Lung (tissue), 12 donors: ENCODE results near the gene PHEX. TPM values are rescaled to one million over a fixed set of nuclear protein-coding genes. Genes with fewer than 3 reads are reported as not detected.

ENCODE experiments used
- ATAC-seq: fragments of 200-7000 bp; cut with Tn5 transposase; one replicate; pipeline ENCODE4 v1.9.1; 2020; ENCODE audit warnings: moderate number of reproducible peaks; ENCODE audit not compliant: insufficient read depth, low FRiP score
- DNase-seq, 3 donors: peaks; one replicate each; pipeline ENCODE4 v3.0.0-alpha.2; 2013 to 2017
- H3K27ac ChIP-seq, 2 donors: one replicate each; pipeline ENCODE4 v1.5.1; 2013; ENCODE audit warnings: mild to moderate bottlenecking in 2 of 2, moderate library complexity in 2 of 2, control low read depth in 1 of 2, inconsistent platforms in 1 of 2, low read depth in 1 of 2, low read length in 1 of 2
- H3K27me3 ChIP-seq, 3 donors: one replicate each; pipeline ENCODE4 v1.5.1; 2013; ENCODE audit warnings: low read length in 2 of 3; ENCODE audit not compliant: control insufficient read depth in 3 of 3, insufficient read depth in 3 of 3
- H3K36me3 ChIP-seq, 4 donors: one replicate each; pipeline ENCODE4 v1.5.1; 2013; ENCODE audit warnings: low read length in 4 of 4, mild to moderate bottlenecking in 1 of 4, moderate library complexity in 1 of 4; ENCODE audit not compliant: control insufficient read depth in 4 of 4, insufficient read depth in 4 of 4
- H3K4me1 ChIP-seq, 5 donors: one replicate each; pipeline ENCODE4 v1.5.1; 2013; ENCODE audit warnings: low read length in 5 of 5, mild to moderate bottlenecking in 2 of 5, moderate library complexity in 1 of 5; ENCODE audit not compliant: control insufficient read depth in 5 of 5, insufficient read depth in 5 of 5
- H3K4me3 ChIP-seq: one replicate; pipeline ENCODE4 v1.5.1; 2013; ENCODE audit warnings: mild to moderate bottlenecking, control low read depth, moderate library complexity
- H3K9ac ChIP-seq, 2 donors: one replicate each; pipeline ENCODE4 v1.5.1; 2013; ENCODE audit warnings: low read length in 2 of 2, control low read depth in 1 of 2; ENCODE audit not compliant: insufficient read depth in 1 of 2
- H3K9me3 ChIP-seq, 4 donors: one replicate each; pipeline ENCODE4 v1.5.1; 2013; ENCODE audit warnings: low read length in 3 of 4, mild to moderate bottlenecking in 1 of 4, moderate library complexity in 1 of 4; ENCODE audit not compliant: control insufficient read depth in 4 of 4, insufficient read depth in 3 of 4
- CTCF ChIP-seq: IDR thresholded peaks from 2 replicates; pipeline ENCODE4 v1.5.1; 2012; ENCODE audit warnings: mild to moderate bottlenecking; ENCODE audit errors: control extremely low read depth, extremely low read depth
- WGBS, 2 donors: extraction: QIAGEN DNeasy Blood & Tissue Kit; methylation state at CpG; one replicate each; pipeline ENCODE4 v1.1.7; 2013; 5-methylcytosine and 5-hydroxymethylcytosine counted together
- polyA plus RNA-seq, 2 donors: library from polyadenylated mRNA; stranded (reverse); fragments of 200-250 nt; gene quantifications; one replicate each; pipeline ENCODE4 v1.2.1, GENCODE V29; 2013
- total RNA-seq, 2 donors: library from RNA; depleted of rRNA in 1 of 2; stranded (reverse); fragments of >200 nt in 1 of 2; gene quantifications; one replicate each; pipeline ENCODE4 v1.2.1, GENCODE V29; 2014 to 2021
- donor health status: control.
- donor health status: control.
- donor health status: Bipolar disorder and iron deficiency.
- donor health status: healthy.
- donor health status: DM: yes; HTN: yes; CAD: no.

PHEX gene
- total and polyA plus RNA-seq, 4 donors = 0.59 to 15.4 (median 3.8) TPM

- Histone ChIP-seq H3K9ac (no peak overlapping the region), H3K4me3 (no peak overlapping the region), H3K36me3 (no peaks in the 10 kb centered on the region), H3K9me3 (peaks cover 0 to 2% (median 0%) of the 10 kb centered on the region in 4 donors), H3K4me1 (no peaks in the 10 kb centered on the region), H3K27me3 (peaks cover 0 to 3% (median 0%) of the 10 kb centered on the region in 3 donors), H3K27ac (no peak overlapping the region)
- no peak for DNase-seq
- ATAC-seq = no peak
- WGBS, 2 donors = 43 to 75% methylated on average over 2 of the region's 2 CpGs
- TF ChIP-seq CTCF = no peak
Measured at GRCh38 chrX:22024577-22024976, 7.5 kb upstream of the PHEX start.

GRCh38 chrX:22025751-22026150 lies 6.4 kb upstream of the PHEX start:
- WGBS, 2 donors = 69 to 92% methylated on average over 7 of the region's 7 CpGs
- Histone ChIP-seq H3K4me1 (no peaks in the 10 kb centered on the region), H3K36me3 (no peaks in the 10 kb centered on the region), H3K27ac (no peak overlapping the region), H3K9me3 (peaks cover 0 to 2% (median 0%) of the 10 kb centered on the region in 4 donors), H3K9ac (no peak overlapping the region), H3K4me3 (no peak overlapping the region), H3K27me3 (no peaks in the 10 kb centered on the region)
- no peak for TF ChIP-seq CTCF
- DNase-seq (no peak), ATAC-seq (no peak)

DNA sequence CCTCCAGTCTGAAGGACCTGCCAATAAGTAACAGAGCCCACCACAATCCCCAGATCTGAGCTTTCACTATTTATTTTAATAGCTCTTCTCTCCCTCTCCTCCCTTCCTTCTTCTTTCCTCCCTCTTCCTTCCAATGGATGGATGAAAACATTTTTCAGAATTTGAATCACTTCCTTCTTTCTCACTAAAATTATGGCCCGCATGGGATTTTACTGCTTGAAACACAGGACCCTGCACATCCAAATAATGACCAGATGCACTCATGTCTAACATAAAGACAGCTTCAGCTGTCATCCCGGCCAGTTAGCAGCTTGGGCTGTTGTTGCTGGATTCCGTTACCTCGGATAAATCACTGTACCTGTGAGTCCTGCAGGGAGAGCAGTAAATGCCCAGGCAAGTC lies 5.4 kb upstream of the PHEX start:
- DNase-seq (no peak), ATAC-seq (no peak)
- Histone ChIP-seq H3K27ac (no peak overlapping the region), H3K36me3 (no peaks in the 10 kb centered on the region), H3K4me3 (no peak overlapping the region), H3K9me3 (no peaks in the 10 kb centered on the region), H3K27me3 (no peaks in the 10 kb centered on the region), H3K4me1 (no peaks in the 10 kb centered on the region), H3K9ac (no peak overlapping the region)
- 79 to 94% methylated on average over 4 of the region's 4 CpGs for WGBS, 2 donors
- no peak for TF ChIP-seq CTCF

DNA sequence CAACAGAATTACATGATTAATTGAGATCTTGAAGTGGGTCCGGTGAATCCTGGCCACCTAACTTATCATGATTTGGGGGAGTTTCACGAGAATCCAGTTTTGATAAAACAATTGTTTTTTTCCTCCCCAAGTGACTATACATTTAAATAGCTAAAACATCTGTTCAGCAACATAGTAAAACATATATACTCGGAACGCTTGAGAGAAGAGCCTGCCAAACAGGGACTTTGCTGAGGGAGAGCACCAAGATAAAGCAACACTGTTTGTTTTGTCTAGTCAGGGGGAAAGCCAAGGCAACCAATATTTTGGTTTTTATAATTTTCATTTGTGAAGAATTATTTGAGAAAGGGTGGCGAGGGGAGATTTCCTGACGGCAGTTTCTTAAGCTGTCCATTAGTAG lies 381 bp downstream of the PHEX start:
- Histone ChIP-seq H3K4me3 (no peak overlapping the region), H3K36me3 (no peaks in the 10 kb centered on the region), H3K4me1 (no peaks in the 10 kb centered on the region), H3K27ac (no peak overlapping the region), H3K27me3 (no peaks in the 10 kb centered on the region), H3K9me3 (no peaks in the 10 kb centered on the region), H3K9ac (peak overlapping the region in 1 of 2 donors; percentile 53)
- peak in 2 of 3 donors; percentile 51 to 58 for DNase-seq
- no peak for ATAC-seq
- WGBS, 2 donors = 69 to 86% methylated on average over 6 of the region's 6 CpGs
- no peak for TF ChIP-seq CTCF
